IPS DF 4.7 (cell line): ENCODE results near the gene TPCN2.

ENCODE experiments used
- DNase-seq: peaks from one replicate; pipeline ENCODE4 v3.0.0-alpha.2; 2013; ENCODE audit warnings: low spot score; ENCODE audit errors: extremely low read depth

The TPCN2 gene

GRCh38 chr11:69162505-69162904 lies 113.8 kb downstream of the TPCN2 start:
- no peak for DNase-seq

GRCh38 chr11:69163842-69164241 lies 115.1 kb downstream of the TPCN2 start:
- no peak for DNase-seq

- no peak for DNase-seq
Observed at GRCh38 chr11:69164824-69165223, 116.1 kb downstream of the TPCN2 start.

GRCh38 chr11:69165775-69166174 lies 117.0 kb downstream of the TPCN2 start:
- no peak for DNase-seq

- DNase-seq: no peak
Observed at GRCh38 chr11:69166218-69167115, 117.7 kb downstream of the TPCN2 start.

GRCh38 chr11:69167130-69167915 lies 118.6 kb downstream of the TPCN2 start:
- no peak for DNase-seq

DNA sequence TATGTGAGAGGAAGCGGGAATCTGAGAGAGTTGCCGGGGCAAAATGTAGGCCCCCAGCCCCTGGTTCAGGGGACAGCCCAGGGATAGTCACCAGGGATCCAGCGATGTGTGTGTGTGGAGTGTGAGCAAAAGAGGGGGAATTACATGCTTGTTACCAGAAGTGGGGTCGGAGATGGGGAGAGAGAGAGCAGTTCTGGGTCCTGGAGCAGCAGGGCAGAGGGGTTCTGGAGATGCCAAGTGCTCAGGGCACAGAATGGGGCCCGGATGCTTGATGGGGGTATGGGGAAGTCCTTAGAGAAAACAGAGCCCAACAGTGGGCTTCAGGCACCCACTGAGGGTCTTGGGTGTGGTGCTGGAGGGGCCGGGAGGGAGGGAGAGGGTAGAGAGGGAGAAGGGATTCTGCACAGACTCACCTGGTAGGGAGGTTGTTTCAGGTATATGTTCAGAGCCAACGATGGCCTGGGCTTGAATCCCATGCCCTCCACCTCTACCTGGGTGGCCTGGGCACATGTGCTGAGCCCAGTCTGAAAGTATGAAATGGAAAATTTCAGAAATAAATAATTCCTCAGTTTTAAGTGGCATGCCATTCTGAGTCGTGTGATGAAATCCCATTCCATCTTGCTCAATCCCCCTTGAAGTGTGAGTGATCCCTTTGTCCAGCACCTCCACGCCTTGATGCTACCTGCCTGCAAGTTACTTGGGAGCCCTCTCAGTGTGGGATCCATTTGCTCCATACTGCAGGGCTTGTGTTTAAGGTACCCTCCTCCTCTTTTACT lies 119.4 kb downstream of the TPCN2 start:
- no peak for DNase-seq

- no peak for DNase-seq
Observed at GRCh38 chr11:69169479-69169878, 120.7 kb downstream of the TPCN2 start.

DNA sequence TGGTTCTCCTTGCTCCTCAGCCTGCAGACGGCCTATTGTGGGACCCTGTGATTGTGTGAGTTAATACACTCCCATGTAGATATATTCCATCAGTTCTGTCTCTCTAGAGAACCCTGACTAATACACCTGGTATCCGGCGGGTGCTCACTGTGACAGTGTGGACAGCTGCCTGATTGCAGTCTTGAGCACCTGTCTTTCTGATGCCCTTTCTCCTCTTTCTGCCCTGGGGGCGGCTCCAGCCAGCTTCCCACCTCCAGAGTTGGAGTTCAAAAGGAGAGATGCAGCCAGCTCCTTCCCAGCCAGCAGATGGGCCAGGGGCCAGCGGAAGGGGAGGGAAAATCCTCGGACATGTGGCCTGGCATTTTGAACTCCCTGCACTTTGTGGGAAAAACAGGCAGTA lies 122.0 kb downstream of the TPCN2 start:
- DNase-seq: no peak

DNA sequence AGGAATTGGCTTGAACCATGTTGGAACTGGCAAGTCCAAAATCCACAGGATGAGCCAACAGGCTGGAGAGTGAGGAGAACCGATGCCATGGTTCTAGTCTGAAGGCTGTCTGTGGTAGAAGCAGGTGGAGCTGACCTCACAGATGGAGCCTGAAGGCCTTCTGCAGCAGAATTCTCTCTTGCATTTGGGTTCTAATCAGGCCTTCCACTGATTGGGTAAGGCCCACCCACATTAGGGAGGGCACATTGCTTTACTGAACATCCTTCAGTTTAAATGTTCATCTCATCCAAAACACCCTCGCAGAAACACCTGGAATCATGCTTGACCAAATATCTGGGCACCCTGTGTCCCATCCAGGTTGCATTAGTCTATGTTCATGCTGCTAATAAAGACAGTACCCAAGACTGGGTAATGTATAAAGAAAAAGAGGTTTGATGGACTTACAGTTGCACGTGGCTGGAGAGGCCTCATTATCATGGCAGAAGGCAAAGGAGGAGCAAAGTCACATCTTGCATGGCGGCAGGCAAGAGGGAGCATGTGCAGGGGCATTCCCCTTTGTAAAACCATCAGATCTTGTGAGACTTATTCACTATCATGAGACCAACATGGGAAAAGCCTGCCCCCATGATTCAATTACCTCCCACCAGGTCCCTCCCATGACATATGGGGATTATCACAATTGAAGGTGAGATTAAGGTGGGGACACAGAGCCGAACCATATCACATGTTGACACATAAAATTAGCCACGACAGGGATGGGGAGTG lies 122.9 kb downstream of the TPCN2 start:
- DNase-seq: no peak

- DNase-seq: no peak
Observed at GRCh38 chr11:69172674-69173073, 123.9 kb downstream of the TPCN2 start.

GRCh38 chr11:69173331-69173730 lies 124.6 kb downstream of the TPCN2 start:
- DNase-seq: no peak

- DNase-seq: no peak
Observed at GRCh38 chr11:69173925-69174581, 125.3 kb downstream of the TPCN2 start.

DNA sequence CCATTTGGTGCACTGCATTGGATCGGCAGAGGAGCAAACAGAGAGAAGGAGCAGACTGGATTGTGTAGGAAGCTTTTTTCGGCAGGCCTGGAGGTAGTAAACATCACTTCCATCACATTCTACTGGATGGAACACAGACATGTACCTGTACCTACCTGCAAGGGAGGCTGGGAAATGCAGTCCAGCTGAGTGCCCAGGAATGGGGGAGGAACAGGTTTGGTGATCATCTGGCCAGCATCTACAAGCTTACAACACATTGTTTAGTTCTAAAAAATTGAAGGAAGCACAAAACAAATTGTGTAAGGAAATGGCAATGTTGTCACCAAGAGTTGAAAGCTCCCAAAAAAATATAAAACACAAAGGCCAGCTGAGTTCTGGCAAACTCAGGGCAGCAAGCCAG lies 126.1 kb downstream of the TPCN2 start:
- DNase-seq: no peak

GRCh38 chr11:69178819-69179482 lies 130.2 kb downstream of the TPCN2 start:
- no peak for DNase-seq

DNA sequence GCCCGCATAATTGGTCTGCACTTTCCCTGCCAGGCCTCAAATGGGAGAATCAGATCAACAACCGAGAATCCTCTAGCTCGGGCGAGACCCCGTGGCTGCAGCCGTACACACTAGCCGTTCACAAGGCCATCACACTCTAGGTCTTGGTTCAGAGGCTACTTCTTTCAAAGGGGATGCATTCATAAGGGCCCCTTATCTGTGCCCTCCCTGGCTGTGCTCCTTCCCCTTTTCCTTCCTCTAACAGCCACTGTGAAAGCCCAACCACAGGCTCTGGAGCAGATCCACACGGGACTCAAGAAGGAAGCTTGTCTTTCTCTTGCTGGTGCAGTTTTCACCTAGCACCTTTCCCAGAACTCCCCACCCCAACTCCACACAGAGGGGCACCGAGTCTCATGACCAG lies 131.5 kb downstream of the TPCN2 start:
- DNase-seq: no peak

DNA sequence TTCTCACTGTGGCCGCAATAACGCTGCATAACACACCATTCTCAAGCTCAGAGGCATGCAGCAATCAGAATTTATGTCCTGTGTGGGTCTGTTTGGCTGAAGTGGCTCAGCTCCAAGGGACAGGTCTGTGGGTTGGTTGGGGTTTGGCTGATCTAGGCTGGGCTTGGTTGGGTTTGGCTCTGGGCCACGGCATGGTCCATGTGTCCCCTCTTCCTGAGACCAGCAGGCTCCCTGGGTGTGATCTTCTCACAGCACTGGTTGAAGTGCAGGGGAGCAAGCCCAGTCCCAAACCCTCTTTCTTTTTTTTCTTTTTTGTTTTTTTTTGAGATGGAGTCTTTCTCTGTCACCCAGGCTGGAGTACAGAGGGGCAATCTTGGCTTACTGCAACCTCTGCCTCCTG lies 132.0 kb downstream of the TPCN2 start:
- no peak for DNase-seq

GRCh38 chr11:69183613-69184012 lies 134.9 kb downstream of the TPCN2 start:
- no peak for DNase-seq
